Measurements from ENCODE around the gene SNAI3.

DNA sequence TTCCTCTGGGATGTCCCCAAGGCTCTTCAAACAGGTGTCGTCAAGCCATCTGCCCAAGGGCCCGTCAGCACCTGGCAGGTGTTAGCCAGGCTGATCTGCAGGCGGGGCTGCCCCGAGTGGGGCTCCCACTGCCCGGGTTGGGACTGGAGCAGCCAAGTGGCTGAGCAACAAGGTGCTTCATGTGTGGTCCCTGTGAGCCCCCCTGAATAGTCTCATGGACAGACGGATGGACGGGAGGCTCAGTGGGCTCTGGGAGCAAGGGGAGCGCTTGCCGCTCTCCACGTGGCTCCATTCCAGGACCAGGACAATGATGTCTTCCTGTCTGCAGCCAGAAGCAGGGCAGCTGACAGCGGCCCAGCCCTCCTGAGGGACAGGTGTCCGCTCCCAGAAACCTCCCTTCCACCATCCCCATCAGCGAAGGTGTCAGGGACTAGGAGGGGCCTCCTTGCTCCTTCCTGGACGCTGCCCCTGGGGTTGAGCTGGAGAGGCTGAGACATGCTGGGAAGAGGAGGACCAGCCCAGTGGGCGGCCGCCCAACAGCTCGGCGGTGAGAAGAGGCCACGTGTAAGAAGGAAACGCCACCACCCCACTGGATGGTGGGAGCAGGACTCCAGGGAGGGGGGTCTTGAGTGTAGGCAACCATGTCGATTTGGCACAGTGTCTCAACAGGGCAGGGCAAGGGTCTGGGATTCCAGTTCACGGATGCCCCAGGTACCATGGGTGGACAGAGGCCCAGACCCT lies 9.6 kb downstream of the SNAI3 start:
- TF ChIP-seq, protein P1, sequence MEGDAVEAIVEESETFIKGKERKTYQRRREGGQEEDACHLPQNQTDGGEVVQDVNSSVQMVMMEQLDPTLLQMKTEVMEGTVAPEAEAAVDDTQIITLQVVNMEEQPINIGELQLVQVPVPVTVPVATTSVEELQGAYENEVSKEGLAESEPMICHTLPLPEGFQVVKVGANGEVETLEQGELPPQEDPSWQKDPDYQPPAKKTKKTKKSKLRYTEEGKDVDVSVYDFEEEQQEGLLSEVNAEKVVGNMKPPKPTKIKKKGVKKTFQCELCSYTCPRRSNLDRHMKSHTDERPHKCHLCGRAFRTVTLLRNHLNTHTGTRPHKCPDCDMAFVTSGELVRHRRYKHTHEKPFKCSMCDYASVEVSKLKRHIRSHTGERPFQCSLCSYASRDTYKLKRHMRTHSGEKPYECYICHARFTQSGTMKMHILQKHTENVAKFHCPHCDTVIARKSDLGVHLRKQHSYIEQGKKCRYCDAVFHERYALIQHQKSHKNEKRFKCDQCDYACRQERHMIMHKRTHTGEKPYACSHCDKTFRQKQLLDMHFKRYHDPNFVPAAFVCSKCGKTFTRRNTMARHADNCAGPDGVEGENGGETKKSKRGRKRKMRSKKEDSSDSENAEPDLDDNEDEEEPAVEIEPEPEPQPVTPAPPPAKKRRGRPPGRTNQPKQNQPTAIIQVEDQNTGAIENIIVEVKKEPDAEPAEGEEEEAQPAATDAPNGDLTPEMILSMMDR (IDR thresholded peaks at IDR 0.05) = no peak
- TF ChIP-seq POLR2A (IDR thresholded peaks at IDR 0.05) = no peak

All from heart left ventricle (tissue), 13 donors.